Stromal cell of bone marrow (primary cell): ENCODE measurements around the gene RHOD.

Source experiments
- DNase-seq: peaks from one replicate; pipeline ENCODE4 v3.0.0-alpha.2; 2012; ENCODE audit warnings: low read depth

RHOD gene

DNA sequence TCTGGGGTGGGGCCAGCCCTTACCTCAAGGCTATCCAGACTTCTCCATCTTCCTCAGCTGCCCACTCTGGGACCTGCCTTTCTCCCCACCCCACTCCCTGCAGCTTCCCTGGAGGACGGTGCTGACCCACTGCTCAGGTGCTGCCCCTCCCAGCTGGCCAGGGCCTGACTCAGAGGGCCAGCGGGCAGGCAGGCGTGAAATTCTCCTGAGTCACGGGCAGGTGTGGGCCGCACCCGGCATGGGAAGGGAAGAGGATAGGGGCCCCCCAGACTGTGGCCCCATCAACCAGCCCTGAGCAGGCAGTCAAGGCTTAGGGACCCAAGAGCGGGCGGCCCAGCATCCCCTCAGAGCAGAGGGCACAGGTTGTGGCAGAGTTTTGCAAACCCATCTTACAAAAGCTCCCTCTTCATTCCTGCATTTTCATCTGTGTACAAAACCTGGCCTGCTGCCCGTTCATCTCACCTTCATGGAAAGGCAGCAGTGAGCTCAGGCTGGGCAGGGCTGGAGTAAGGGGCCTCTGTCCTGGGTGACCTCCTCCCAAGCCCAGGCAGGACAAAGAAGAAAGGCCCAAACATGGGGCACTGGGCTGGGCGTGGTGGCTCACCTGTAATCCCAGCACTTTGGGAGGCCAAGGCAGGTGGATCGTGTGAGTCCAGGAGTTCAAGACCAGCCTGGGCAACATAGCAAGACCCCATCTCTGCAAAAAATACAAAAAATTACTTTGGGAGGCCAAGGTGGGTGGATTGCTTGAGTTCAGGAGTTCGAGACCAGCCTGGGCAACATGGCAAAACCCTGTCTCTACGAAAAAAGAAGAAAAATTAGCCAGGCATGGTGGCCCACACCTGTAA, 6.1 kb downstream of the RHOD start:
- DNase-seq: no peak

DNA sequence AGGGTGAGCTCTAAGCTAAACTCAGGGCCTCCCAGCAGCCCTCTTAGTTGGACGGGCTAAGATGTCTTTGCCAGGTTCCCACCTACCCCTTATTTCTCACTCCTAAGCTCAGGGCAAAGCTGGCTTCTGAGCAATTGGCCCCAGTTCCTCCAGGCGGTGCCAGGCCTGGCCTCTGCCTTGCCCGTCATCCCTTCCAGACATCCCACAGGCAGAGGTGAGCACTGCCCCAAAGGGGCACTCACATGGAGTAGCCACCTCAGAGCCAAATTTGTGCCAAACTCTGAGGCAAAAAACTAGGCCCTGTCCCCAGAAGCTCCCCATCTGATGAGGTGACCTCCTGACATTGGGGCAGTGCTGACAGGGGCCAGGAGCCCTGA, 9.7 kb downstream of the RHOD start:
- no peak for DNase-seq

DNA sequence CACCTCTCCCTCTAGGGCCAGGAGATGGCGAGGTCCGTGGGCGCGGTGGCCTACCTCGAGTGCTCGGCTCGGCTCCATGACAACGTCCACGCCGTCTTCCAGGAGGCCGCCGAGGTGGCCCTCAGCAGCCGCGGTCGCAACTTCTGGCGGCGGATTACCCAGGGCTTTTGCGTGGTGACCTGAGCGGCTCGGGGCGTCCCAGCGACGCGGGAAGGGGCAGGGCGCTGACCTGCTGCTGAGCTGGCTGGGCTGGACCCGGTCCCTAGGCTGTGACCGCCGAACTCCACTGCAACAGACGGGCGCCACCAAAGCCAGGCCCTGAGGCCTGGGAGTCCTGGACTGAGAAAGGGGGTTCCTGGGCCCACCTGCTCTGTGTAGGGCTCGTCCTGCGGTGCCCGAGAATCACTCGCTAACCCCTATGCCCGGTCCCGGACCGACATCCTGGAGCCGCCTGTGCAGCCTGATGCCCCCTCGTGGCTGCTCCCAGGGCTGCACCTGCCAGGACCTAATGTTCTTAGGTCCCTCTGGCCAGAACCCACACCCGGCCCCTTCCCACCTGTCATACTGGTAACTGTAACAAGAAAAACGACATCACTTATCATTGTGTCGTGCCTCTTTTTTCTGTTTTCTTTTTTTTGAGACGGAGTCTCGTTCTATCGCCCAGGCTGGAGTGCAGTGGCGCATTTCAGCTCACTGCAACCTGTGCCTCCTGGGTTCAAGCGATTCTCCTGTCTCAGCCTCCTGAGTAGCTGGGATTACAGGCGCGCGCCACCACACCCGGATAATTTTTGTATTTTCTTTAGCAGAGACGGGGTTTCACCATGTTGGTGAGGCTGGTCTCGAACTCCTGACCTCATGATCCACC, 15.0 kb downstream of the RHOD start:
- DNase-seq: no peak

DNA sequence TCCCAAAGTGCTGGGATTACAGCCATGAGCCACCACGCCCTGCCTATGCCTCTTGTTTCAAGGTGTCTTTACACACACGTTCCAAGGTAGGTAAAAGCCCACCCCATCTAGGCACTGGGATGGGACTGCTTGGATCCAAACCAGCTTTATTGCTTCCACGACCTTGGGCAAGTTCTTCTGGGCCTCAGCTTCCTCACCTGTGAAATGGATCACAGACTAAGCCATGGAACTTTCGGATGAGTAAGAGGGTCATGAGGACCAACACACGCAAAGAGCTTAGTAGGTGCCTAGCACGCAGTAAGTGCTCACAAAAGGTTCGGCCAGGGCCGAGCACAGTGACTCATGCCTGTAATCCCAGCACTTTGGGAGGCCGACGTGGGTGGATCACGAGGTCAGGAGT, 15.6 kb downstream of the RHOD start:
- DNase-seq: no peak

DNA sequence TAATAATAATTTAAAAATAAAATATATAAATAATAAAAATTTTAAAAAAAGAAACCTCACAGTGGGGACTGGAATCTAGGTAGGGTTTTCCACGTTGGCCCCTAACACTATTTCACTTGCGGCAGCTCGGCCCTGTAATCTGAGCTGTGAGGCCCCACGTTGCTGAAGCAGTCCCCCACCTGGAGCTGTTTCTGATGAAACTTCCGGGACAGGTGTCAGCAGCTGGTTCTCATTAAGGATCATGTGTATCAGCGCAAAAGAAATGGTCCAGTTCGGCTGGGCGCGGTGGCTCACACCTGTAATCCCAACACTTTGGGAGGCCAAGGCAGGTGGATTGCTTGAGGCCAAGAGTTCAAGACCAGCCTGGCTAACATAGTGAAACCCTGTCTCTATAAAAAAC, 17.3 kb downstream of the RHOD start:
- DNase-seq: no peak

DNA sequence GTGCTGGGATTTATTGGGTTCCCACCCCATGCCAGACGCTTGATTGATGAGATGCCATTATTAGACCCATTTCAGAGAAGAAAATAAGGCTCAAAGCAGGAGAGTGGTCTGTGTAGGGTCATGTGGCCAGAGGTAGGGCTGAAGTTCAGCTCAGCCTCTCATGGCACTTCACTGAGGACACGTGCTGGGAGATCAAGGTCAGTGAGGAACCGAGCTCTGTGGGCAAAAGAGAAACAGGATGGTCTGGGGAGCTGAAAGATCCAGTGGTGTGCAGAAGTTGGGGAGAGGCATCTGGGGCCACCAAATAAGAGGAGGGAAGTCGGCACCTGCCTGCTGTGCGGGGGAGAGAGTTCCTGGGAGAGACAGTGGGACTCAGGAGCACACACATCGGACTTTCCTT, 19.6 kb downstream of the RHOD start:
- no peak for DNase-seq

DNA sequence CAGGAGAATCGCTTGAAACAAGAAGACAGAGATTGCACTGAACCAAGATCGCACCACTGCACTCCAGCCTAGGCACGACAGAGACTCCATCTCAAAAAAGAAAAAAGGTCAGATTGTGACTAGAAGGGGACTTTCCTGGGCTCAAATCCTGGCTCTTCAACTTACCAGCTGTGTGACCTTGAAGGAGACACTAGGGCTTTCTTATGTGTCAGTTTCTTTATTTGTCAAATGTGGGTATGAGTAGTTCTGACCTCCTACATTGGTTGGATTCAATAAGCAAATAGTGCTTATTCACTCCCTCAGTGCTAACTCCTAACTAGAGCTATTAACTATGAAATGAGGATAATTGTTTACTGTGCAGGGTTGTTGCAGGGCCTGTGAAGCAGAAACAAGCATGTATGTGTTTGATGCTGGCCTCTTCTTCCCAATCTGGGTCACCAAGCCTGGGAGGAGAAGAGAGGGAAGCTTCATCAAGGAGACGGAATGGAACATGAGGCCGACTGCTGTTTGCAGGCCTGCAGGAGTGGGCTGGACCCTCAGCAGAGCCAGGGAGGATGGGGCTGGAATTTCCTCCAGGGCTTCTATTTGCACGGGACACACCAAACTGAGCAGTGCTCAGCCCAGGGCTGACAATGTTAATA, 22.5 kb downstream of the RHOD start:
- no peak for DNase-seq

DNA sequence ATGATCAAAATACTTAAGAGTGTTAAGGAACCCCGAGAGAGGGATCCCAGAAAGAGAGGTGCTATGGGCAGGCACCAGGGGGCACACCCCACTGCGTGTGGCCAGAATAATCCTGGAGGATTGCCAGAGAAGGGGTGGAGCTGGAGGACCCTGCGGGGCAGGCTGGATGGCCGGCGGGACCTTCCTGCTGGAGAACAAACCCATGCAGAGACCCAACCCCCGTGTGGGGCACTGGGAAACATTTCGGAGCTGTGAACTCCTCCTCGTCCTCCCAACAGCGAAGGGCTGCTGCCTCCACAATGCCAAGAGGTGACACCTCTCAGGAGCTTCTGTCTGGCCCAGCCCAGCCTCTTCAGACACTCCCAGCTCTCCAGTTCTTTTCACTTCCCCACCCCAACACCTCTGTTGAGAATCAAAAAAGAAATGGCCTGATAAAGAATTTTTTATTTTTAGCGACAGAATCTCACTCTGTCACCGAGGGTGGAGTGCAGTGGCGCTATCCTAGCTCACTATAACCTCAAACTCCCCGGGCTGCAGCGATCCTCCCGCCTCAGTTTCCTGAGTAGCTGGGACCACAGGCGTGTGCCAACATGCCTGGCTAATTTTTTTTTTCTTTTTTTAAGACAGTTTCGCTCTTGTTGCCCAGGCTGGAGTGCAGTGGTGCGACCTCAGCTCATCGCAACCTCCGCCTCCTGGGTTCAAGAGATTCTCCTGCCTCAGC, 25.6 kb downstream of the RHOD start:
- DNase-seq: no peak

DNA sequence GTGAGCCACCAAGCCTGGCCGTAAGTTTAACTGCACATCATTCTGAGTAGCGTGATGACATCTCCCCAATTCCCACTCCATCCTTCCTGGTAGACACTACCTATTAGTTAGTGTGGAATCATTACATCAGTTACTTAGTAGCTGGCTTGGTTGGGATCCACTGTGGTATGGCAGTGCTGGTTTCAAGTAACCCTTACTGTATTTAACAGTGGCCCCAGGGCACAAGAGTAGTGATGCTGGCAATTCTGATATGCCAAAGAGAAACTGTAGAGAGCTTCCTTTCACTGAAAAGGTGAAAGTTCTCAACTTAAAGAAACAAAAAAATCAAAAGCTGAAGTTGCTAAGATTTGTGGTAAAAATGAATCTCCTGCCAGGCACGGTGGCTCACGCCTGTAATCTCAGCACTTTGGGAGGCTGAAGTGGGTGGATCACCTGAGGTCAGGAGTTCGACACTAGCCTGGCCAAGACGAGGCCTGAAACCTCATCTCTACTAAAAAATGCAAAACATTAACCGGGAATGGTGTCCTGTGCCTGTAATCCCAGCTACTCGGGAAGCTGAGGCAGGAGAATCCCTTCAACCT, 27.2 kb downstream of the RHOD start:
- no peak for DNase-seq

DNA sequence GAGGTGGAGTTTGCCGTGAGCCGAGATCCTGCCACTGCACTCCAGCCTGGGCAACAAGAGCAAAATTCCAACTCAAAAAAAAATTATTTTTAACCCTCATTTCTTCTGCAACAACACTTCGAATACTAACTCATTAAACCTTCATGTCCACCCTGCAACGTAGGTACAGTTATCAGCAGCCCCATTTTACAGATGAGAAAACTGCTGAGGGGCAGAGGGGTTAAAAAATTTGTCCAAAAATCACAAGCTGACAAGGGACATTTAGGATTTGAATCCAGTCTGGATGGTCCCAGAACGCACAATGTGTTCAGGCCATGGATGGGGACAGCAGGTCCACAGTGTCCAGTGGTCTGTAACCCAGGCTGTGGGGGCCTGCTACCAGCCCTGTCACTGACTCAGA, 29.0 kb downstream of the RHOD start:
- DNase-seq: no peak

DNA sequence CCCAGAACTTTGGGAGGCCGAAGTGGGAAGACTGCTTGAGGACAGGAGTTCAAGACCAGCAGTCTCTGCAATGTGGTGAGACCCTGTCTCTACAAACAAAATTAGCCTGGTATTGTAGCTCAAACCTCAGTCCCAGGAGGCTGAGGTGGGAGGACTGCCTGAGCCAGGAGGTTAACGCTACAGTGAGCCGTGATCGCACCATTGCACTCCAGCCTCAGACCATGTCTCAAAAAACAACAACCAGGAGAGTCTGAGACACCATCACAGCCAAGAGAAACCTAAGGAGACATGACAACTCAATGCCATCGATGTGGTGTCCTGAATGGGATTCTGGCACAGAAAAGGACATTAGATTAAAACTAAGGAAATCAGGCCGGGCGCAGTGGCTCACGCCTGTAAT, 34.1 kb downstream of the RHOD start:
- DNase-seq: no peak

DNA sequence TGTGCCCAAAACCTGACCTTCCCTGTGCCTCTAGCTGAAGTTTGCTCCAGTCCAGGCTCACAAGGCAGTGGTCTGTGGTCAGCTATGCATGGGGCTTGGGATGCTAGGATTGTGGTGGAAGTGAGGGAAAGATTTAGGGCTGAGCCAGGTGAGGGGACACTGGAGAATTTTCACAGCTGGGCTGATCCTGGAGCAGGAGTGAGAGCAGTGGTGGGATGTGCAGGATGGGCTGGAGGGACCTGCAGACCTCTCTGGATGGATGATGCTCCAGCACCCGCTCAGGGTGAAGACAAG, 38.5 kb downstream of the RHOD start:
- no peak for DNase-seq

DNA sequence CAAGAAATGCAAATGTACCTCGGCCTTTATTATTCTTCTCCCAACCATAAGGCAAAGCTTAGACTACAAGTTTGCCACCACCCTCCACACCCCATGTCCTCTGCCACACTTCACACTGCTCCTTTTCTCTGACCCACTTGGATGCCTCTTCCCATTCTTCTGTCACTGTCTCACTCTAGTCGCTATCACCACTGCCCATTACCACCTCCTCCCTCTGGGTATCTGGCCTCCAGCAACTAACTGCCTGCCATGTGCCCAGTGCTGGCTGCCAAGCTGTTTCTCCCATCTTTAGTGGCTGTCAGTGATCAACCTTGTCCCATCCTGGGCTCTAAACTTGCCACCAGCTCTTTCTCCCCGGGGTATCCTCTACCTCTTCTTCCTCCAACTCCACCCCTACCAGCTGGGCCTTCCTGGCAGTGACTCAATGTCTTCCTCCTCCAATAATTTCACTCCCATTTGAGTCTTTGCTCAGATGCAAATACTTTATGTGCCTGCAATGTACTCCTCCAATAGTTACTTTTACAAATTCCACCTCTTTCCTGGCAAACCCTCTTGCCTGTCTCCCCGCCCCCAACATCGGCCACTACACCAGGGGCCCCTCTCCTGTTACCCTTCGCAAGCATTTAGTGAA, 42.3 kb downstream of the RHOD start:
- DNase-seq: no peak

DNA sequence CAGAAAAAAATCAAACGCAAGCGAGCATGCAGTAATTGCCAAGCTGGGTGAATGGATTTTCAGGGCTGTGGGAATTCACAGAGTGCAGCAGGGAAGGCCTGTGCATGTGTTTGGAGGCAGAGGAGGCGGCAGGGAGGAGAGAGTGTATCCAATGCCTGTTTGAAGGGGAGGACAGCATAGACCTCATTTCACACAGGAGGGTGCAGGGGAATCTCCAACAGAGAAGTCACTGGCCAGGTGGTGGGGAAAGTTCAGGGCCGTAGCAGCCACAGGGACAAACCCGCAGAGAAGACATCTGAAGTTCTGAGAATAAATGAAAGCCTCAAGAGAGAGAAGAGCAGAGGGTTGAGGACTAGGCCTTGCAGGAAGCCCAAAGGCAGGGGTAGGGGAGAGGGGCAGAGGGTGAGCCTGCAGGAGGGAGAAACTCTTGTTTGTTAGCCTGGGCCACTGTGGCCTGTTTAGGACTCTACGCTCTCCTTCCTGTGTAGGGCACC, 43.2 kb downstream of the RHOD start:
- no peak for DNase-seq

DNA sequence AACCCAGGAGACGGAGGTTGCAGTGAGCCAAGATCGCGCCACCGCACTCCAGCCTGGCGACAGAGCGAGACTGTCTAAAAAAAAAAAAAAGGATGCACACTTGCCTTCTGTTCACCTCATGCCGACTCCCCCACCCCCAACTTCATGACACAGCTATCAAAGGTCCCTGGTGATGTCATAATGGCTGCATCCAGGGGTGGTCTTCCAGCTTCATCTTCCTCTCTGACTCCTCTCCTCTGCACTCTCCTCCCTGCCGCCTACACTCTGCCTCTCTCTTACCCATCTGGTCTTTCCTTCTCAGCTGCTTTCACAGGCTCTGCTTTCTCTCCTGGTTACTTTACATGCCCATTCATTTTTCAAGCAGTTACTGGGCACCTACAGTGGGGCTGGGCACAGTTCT, 46.0 kb downstream of the RHOD start:
- DNase-seq: no peak

DNA sequence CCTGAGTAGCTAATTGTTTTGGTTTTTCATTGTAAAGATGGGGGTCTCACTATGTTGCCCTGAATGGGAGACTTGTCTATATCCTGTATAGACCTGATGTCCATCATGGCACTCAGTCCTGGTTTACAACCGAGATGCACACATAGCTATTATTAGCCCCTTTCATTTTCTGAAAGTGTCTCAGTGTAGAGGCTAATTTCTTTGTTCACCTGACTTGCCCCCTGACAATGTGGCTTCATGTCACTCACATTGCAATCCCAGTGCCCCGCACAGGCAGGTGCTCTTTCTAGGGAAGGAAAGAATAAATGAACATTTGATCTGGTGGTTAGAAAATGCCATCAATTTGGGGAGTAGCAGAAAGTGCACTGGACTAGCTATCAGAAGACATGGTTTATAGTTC, 49.3 kb downstream of the RHOD start:
- no peak for DNase-seq

DNA sequence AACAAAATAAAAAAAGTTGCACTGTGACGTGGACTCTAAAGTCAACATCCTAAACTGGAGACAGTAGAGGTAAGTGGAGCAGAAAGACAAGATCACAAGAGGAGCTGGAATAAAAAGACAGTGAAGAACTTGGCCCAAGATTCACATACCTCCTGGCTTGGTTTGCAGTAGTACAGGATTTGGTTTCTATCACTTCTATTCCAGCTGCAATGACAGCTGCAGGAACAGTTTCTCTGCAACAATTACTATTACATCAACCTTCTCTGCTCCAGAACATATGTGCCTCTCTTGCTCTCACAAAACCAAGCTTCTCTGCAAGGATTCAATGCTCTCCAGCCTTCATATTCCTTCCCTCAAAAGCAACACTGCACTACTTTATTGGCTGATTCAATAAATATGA, 54.6 kb downstream of the RHOD start:
- no peak for DNase-seq

DNA sequence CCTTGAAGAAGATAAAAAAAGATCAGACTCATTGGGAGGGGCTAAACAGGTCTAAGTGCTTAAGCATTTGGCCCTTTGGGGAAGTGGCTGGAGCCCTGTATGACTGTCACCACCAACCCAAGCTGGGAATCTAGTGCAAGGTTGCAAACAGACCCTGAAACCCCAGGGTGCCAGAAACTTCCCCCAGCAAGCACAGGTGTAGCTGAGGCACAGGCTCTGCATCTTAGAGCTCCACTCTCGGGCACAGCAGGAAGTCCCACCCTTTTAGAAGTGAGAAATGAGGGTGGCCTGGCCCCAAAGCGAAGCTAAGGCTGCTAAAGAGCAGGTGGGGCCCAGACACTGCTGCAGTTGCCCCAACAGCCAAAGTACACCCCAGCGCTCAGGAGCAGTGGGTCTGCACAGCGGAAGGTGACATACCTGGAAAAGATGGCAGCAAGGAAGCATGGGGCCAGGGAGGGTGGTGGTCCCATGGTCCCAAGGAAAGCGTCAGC, 56.6 kb downstream of the RHOD start:
- DNase-seq: no peak

DNA sequence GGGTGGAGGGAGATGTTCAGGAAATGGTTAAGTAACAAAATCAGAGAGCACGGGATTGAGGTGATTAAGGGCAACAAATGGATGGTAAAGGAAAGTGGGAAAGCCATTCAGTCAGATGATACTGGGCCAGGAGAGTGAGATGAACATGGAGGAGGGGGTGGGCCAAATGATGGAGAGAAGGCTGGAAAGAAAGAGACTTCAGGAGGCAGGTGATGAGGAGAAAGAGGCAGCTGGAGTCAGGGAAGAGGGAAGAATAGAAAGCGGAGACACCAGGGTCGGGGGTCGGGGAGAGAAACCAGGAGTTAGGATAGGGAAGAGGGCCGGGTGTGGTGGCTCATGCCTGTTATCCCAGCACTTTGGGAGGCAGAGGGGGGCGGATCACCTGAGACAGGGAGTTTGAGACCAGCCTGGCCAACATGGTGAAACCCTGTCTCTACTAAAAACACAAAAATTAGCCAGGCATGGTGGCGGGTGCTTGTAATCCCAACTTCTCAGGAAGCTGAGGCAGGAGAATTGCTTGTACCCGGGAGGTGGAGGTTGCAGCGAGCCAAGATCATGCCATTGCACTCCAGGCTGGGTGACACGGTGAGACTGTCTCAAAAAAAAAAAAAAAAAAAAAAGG, 57.7 kb downstream of the RHOD start:
- no peak for DNase-seq

DNA sequence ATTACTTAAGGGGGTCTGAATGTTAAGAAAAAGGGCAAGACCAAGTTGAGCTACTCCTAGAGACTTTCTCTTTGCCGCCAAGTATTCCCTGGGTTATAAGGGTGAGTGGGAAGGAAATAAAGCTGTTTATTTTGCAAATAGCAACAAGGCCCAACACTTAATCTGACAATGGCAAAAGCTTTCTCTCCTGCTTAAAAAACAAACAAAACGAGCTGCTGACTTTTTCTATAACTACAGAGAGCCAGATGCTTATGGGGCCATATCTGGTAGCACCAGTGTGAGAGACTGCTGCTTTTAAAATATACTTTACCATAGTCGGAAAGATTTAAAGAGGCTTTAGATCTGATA, 60.1 kb downstream of the RHOD start:
- no peak for DNase-seq

DNA sequence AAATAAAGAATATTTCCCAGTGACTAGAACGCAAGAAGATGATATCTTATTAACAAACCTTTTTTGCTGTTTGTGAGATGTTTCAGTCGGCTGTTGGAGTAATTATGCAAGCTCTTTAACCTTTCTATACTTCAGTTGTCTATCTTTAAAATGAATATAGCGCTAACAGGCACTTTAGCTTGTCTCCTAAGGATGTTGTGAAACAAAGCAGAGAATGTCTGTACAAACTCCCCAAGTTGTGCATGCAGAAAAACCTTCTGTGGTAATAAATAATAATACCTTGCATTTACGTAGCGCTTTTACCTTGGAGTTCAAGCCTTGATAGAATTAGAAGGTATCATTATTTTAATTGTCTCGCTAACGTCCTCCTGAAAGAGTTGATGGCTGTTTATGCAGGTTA, 60.5 kb downstream of the RHOD start:
- DNase-seq: no peak
